Ishikawa (cell line): Measurements from ENCODE around the gene FBXO31.

Experiments used
- MAX ChIP-seq: IDR thresholded peaks from 2 replicates; pipeline ENCODE4 v1.6.1; 2012
- TAF1 ChIP-seq: IDR thresholded peaks from 2 replicates; pipeline ENCODE4 v1.6.1; 2012; ENCODE audit warnings: low read depth, mild to moderate bottlenecking
- TCF12 ChIP-seq: IDR thresholded peaks from 2 replicates; pipeline ENCODE4 v1.6.1; 2012; ENCODE audit warnings: low read depth
- TEAD4 ChIP-seq: IDR thresholded peaks from 2 replicates; pipeline ENCODE4 v1.6.1; 2012
- YY1 ChIP-seq: IDR thresholded peaks from 2 replicates; pipeline ENCODE4 v1.6.1; 2012; ENCODE audit warnings: low read depth

- no peak for TF ChIP-seq TAF1
- TF ChIP-seq YY1, result no peak
- TF ChIP-seq MAX, result no peak
- TF ChIP-seq TEAD4, result no peak
- no peak for TF ChIP-seq TCF12
Observed at GRCh38 chr16:87348616-87349157, 34.9 kb downstream of the FBXO31 start.
